Fibroblast of the conjunctiva (primary cell): ENCODE results near the gene MTERF1.
A peak's percentile ranks its signal among the peaks of the same experiment; 100 is the strongest.
"Not testable (repeated sequence)": the region's sequence is repeated elsewhere in the genome, so short reads cannot be mapped to it uniquely, and the experiment has no call there.

Source experiments
- DNase-seq: peaks from one replicate; pipeline ENCODE4 v3.0.0-alpha.2; 2010; ENCODE audit warnings: low read depth

The MTERF1 gene

GRCh38 chr7:91880413-91881241 lies at the start of gene MTERF1:
TSS of gene MTERF1 (minus strand) at chr7:91880702. CDS start at chr7:91880083, 619 bp downstream.
- peak; percentile 81 for DNase-seq

DNA sequence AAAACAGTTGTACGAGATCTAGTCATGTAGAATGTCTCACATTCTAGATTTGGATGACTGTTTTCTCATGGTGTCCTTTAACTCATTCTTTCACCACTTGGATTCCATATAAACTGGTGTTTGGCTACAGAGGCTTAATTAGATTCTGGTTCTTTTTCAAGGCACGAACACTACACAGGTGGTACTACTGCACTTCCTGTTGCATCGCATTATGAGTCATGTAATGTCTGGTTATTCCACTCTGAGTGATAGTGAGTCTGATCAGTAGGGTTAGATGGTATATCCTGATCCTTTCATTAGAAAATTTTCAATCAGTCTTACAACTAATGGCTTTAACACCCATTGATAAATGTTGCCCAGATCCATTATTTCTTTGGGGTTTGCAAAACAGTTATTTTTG lies 49.0 kb upstream of the MTERF1 start:
- DNase-seq, result no peak

- no peak for DNase-seq
Measured at GRCh38 chr7:91927912-91928311, 47.4 kb upstream of the MTERF1 start.

- DNase-seq, result no peak
Measured at GRCh38 chr7:91922857-91923256, 42.4 kb upstream of the MTERF1 start.

DNA sequence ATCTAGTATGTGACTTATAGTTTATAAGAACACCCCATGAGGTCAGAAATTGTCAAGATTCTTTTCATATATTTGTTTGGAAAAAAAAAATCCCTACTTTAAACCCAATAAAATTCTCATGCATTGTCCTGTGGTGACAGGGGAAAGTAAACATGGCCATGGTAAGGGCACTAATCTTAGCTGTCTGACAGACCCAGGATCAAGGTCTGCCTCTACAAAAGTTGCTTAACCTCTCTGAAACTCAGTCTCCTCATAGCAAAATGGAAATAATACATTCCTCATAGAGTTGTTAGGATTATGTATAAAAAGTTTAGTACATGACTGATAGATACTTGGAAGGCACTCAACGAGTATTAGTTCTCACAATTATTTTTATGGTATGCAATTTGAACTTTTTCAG lies 37.9 kb upstream of the MTERF1 start:
- no peak for DNase-seq

DNA sequence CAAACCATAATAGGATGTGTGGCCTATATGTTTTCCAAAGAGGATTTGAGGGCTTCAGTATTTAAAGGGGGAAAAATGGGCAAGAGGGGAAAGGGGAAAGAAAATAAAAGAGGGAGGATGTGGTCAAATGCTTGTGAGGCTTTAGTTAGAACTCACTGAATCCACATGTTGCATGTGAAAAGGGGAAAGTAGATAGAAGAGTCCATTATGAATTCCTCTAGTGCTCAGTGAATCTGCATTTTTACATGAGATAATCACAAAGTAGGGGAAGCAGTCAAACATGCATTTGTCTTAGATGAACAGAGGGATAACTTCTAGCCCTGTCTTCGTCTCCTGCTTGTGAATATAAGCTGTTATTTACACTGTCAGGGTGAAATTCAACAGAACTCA lies 35.5 kb upstream of the MTERF1 start:
- no peak for DNase-seq

- no peak for DNase-seq
Measured at GRCh38 chr7:91915401-91916050, 35.0 kb upstream of the MTERF1 start.

DNA sequence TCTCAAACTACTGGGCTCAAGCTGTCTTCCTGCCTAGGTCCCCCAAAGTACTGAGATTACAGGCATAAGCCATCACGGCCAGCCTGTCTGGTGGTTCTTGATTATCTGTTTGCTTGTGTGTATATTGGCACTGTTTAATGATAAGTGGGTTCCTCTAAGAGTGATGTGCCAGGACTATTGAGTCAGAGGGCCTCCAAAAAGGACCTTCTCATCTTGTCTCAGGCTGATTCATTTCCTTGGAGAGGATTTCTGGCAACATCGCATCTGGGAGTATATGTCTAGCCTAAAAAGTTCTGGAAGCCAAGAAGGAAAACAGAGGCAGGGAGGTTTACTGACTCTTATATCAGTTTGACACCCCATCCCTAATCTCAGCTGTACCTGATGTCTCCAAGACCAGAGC lies 33.1 kb upstream of the MTERF1 start:
- DNase-seq, result no peak

DNA sequence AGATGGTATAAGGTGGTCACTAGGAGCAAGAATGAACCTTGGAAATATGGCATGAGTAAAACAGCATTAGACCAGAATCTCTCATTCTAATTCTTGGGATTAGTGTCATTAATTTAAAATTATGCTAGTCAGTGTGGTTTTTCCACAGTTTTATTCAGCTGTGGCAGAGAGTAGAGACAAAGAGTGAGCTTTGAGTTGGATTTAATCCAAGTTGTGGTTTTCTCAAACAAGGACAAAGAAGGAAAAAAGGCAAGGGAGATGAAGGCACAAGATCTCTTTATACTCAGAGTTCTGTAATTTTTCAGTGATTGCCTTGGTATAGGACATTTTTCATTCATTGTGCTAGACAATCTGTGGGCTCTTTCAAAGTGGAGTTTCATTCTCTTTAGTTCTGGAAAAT lies 32.0 kb upstream of the MTERF1 start:
- DNase-seq, result no peak

GRCh38 chr7:91911121-91911520 lies 30.6 kb upstream of the MTERF1 start:
- no peak for DNase-seq

DNA sequence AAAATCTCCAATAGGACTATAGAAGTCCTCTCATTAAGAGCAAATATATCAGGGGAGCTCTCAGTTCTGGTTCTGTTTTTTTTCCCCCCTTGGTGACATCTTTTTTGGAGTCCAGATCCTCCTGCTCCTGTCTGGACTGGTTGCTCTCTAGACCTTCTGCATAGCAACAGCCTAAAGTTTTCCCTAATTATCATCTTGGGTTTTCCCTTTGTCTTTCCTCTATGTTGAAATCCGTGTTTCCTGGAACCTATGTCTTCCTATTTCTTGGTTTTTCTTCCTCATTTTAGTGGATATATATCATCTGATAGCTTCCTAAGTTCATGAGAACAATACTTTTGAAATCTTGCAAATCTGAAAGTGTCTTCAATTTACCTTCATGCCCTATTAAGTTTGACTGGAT lies 29.7 kb upstream of the MTERF1 start:
- no peak for DNase-seq

DNA sequence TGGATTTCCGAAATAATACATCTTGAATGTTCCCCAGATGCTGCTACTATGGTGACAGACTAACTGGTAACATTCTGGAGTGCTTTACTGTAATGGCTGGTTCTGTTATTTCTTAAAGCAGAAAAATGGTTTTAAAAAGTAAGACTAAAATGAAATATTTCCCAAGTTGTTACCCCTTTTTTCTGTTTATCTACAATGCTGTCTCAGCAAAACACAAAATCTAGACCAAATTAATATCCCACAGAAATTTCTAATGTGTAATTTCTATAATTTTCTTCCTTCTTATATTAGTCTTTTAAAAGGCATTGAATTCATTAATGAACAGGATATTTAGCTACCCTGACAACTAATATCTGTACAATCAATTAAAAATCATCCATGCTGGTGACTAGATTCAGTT lies 19.1 kb upstream of the MTERF1 start:
- DNase-seq, result no peak

- no peak for DNase-seq
Measured at GRCh38 chr7:91898240-91898992, 17.9 kb upstream of the MTERF1 start.

GRCh38 chr7:91894781-91895480 lies 14.4 kb upstream of the MTERF1 start:
- no peak for DNase-seq

- not testable (repeated sequence) for DNase-seq
Measured at GRCh38 chr7:91893699-91894098, 13.2 kb upstream of the MTERF1 start.

GRCh38 chr7:91892821-91893340 lies 12.4 kb upstream of the MTERF1 start:
- DNase-seq, result no peak

DNA sequence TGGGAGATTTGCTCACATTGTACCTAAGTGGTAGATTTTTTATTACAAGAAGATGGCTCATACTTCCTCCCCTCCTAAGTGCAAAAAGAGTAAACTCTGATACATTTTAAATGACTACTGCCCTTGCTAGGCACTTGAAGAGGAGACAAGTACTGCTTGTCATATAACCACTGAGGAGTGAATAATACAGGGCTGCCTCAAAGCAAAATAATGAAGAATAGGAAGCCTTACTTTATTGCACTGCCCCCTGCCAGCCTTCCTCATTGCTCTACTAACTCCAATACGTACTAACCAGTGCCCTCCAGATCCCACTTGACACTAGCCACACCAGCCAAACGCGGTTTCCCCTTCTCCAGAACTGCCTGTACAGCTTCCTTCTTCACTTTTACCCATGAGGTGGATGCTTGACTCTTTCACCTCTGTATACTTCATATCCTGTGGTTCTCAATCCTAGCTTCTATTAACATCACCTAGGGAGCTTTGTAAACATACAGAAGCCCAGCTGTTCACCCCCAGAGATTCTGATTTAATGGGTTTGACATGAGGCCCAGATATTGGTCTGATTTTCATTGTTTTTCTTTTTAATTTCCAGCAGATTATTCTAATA lies 11.7 kb upstream of the MTERF1 start:
- DNase-seq, result no peak

DNA sequence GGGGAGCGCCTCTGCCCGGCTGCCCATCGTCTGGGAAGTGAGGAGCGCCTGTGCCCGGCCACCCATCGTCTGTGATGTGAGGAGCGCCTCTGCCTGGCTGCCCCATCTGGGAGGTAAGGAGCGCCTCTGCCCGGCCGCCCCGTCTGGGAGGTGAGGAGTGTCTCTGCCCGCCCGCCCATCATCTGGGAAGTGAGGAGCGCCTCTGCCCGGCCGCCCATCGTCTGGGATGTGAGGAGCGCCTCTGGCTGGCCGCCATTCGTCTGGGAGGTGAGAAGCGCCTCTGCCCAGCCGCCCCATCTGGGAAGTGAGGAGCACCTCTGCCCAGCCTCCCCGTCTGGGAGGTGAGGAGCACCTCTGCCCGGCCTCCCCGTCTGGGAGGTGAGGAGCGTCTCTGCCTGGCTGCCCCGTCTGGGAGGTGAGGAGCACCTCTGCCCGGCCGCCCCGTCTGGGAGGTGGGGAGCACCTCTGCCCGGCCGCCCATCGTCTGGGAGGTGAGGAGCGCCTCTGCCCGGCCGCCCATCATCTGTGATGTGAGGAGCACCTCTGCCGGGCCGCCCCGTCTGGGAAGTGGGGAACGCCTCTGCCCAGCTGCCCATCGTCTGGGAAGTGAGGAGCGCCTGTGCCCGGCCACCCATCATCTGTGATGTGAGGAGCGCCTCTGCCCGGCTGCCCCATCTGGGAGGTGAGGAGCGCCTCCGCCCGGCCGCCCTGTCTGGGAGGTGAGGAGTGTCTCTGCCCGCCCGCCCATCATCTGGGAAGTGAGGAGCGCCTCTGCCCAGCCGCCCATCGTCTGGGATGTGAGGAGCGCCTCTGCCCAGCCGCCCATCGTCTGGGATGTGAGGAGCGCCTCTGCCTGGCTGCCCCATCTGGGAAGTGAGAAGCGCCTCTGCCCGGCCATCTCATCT lies 8.0 kb upstream of the MTERF1 start:
- not testable (repeated sequence) for DNase-seq

- DNase-seq, result not testable (repeated sequence)
Measured at GRCh38 chr7:91887336-91888213, 7.1 kb upstream of the MTERF1 start.
